Measurements from ENCODE around the gene CYRIA.

DNA sequence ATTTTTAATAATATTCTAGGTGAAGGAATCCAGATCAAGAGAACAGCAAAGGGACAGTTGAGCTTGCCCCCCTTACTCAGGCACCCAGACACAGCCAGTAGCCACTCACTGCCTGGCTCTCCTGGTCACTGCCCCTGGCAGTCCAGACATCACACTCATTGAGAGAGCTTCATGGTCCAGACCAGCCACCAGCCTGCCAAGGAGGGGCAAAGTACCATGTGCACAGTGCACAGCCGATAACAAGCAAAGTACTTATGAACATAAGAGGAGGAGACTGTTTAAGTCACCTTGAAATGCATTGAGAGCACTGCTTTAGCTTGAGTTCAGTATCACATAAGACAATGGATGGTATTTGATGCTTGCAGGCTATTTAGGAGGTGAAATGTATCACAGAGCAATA is 21.6 kb upstream of the CYRIA start:
- no peak for TF ChIP-seq RFX5 (IDR thresholded peaks at IDR 0.05; ENCODE audit: low read length)
- TF ChIP-seq, protein P1, sequence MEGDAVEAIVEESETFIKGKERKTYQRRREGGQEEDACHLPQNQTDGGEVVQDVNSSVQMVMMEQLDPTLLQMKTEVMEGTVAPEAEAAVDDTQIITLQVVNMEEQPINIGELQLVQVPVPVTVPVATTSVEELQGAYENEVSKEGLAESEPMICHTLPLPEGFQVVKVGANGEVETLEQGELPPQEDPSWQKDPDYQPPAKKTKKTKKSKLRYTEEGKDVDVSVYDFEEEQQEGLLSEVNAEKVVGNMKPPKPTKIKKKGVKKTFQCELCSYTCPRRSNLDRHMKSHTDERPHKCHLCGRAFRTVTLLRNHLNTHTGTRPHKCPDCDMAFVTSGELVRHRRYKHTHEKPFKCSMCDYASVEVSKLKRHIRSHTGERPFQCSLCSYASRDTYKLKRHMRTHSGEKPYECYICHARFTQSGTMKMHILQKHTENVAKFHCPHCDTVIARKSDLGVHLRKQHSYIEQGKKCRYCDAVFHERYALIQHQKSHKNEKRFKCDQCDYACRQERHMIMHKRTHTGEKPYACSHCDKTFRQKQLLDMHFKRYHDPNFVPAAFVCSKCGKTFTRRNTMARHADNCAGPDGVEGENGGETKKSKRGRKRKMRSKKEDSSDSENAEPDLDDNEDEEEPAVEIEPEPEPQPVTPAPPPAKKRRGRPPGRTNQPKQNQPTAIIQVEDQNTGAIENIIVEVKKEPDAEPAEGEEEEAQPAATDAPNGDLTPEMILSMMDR (IDR thresholded peaks at IDR 0.05): no peak
- TF ChIP-seq CHD2 (IDR thresholded peaks at IDR 0.05; ENCODE audit: low read length, partially characterized antibody): no peak
- TF ChIP-seq ELF1 (IDR thresholded peaks at IDR 0.05): no peak
- TF ChIP-seq POLR2AphosphoS5 (IDR thresholded peaks at IDR 0.05; ENCODE audit: low read depth, low read length): no peak
- no peak for TF ChIP-seq RAD21 (IDR thresholded peaks at IDR 0.05; ENCODE audit: low read length)
- TF ChIP-seq, protein P2, sequence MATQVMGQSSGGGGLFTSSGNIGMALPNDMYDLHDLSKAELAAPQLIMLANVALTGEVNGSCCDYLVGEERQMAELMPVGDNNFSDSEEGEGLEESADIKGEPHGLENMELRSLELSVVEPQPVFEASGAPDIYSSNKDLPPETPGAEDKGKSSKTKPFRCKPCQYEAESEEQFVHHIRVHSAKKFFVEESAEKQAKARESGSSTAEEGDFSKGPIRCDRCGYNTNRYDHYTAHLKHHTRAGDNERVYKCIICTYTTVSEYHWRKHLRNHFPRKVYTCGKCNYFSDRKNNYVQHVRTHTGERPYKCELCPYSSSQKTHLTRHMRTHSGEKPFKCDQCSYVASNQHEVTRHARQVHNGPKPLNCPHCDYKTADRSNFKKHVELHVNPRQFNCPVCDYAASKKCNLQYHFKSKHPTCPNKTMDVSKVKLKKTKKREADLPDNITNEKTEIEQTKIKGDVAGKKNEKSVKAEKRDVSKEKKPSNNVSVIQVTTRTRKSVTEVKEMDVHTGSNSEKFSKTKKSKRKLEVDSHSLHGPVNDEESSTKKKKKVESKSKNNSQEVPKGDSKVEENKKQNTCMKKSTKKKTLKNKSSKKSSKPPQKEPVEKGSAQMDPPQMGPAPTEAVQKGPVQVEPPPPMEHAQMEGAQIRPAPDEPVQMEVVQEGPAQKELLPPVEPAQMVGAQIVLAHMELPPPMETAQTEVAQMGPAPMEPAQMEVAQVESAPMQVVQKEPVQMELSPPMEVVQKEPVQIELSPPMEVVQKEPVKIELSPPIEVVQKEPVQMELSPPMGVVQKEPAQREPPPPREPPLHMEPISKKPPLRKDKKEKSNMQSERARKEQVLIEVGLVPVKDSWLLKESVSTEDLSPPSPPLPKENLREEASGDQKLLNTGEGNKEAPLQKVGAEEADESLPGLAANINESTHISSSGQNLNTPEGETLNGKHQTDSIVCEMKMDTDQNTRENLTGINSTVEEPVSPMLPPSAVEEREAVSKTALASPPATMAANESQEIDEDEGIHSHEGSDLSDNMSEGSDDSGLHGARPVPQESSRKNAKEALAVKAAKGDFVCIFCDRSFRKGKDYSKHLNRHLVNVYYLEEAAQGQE (IDR thresholded peaks at IDR 0.05; ENCODE audit: low read depth, low read length): no peak
